ENCODE data around the gene FHIP1A.
"Not testable (repeated sequence)": the region's sequence is repeated elsewhere in the genome, so short reads cannot be mapped to it uniquely, and the experiment has no call there.

Gene FHIP1A

GRCh38 chr4:151408630-151409469 is at the start of gene FHIP1A:
FHIP1A (plus strand) TSS chr4:151409176; CDS start chr4:151566260, 157,084 bp downstream.
- peak; percentile 35 for DNase-seq

GRCh38 chr4:151359576-151359975 is 49.4 kb upstream of the FHIP1A start:
- no peak for DNase-seq

GRCh38 chr4:151361126-151361525 is 47.9 kb upstream of the FHIP1A start:
- DNase-seq: no peak

- DNase-seq: no peak
Measured at GRCh38 chr4:151361966-151362365, 47.0 kb upstream of the FHIP1A start.

- DNase-seq: peak; percentile 76
Measured at GRCh38 chr4:151362404-151363164, 46.4 kb upstream of the FHIP1A start.

GRCh38 chr4:151376540-151376939 is 32.4 kb upstream of the FHIP1A start:
- DNase-seq: no peak

- DNase-seq: peak; percentile 11
Measured at GRCh38 chr4:151389311-151389710, 19.7 kb upstream of the FHIP1A start.

GRCh38 chr4:151389799-151390198 is 19.2 kb upstream of the FHIP1A start:
- DNase-seq: not testable (repeated sequence)

GRCh38 chr4:151395873-151396272 is 13.1 kb upstream of the FHIP1A start:
- DNase-seq: no peak

- no peak for DNase-seq
Measured at GRCh38 chr4:151400343-151400742, 8.6 kb upstream of the FHIP1A start.

GRCh38 chr4:151401739-151402138 is 7.2 kb upstream of the FHIP1A start:
- no peak for DNase-seq

GRCh38 chr4:151402145-151402865 is 6.7 kb upstream of the FHIP1A start:
- DNase-seq: no peak

GRCh38 chr4:151403656-151404055 is 5.3 kb upstream of the FHIP1A start:
- DNase-seq: no peak

GRCh38 chr4:151404802-151405201 is 4.2 kb upstream of the FHIP1A start:
- not testable (repeated sequence) for DNase-seq

GRCh38 chr4:151407018-151407417 is 2.0 kb upstream of the FHIP1A start:
- no peak for DNase-seq

GRCh38 chr4:151407466-151408379 is 1.3 kb upstream of the FHIP1A start:
- DNase-seq: no peak

- no peak for DNase-seq
Measured at GRCh38 chr4:151408380-151408629, 671 bp upstream of the FHIP1A start.

GRCh38 chr4:151409470-151410313 is 716 bp downstream of the FHIP1A start:
- no peak for DNase-seq

GRCh38 chr4:151415978-151416377 is 7.0 kb downstream of the FHIP1A start:
- peak; percentile 18 for DNase-seq

GRCh38 chr4:151417164-151417571 is 8.2 kb downstream of the FHIP1A start:
- no peak for DNase-seq

GRCh38 chr4:151417766-151418376 is 8.9 kb downstream of the FHIP1A start:
- DNase-seq: no peak
